ENCODE data around the gene TDRKH.
A peak's percentile ranks its signal among the peaks of the same experiment; 100 is the strongest.
"Not testable (repeated sequence)": the region's sequence is repeated elsewhere in the genome, so short reads cannot be mapped to it uniquely, and the experiment has no call there.

The TDRKH gene

DNA sequence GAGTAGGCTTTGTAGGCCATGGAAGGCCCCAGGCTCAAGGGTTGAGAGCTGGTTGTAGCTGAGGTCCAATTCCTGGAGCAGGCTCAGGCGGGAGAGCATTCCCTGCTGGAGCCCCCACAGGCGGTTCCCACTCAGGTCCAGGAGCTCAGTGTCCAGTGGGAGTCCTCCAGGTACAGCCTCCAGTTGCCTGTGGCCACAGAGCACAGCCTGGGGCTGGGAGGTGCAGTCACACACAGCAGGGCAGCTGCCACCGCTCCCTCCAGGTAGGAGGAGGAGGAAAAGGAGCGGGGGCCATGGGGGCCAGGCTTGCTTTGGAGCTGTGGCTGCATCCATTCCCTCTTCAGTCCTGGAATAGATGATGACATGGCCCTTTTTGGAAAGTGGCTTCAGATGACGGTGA is 12.1 kb upstream of the TDRKH start:
- Mint-ChIP-seq H3K4me3 (no peak overlapping the region), H3K9me3 (no peaks in the 10 kb centered on the region), H3K27ac (no peak overlapping the region), H3K4me1 (no peaks in the 10 kb centered on the region), H3K36me3 (peaks cover 2% of the 10 kb centered on the region), H3K27me3 (peaks cover 8% of the 10 kb centered on the region)
- ATAC-seq (ENCODE audit: low read depth) (no peak), DNase-seq (ENCODE audit: low spot score in 2 of 2) (no peak)

DNA sequence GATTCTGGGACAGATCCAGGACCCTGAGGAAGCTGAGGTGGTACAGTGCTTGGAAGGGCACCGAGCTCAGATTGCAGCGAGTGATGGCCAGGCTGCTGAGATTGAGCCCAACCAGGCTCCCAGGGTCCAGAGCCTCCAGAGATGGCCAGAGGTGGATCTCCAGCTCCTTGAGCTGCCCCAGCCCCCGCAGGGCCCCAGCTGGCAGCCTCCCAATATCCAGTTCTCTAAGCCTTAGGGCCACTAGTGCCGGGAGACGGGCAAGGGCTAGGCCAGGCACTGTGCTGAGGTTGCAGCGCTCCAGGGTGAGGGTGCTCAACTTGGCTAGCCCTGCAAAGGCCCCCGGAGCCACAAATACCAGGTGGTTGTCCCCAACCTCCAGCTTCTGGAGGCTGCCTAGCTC is 11.5 kb upstream of the TDRKH start:
- Mint-ChIP-seq H3K27me3 (peaks cover 8% of the 10 kb centered on the region), H3K27ac (no peak overlapping the region), H3K36me3 (peaks cover 2% of the 10 kb centered on the region), H3K4me1 (no peaks in the 10 kb centered on the region), H3K9me3 (no peaks in the 10 kb centered on the region), H3K4me3 (no peak overlapping the region)
- ATAC-seq (ENCODE audit: low read depth) (no peak), DNase-seq (ENCODE audit: low spot score in 2 of 2) (no peak)

DNA sequence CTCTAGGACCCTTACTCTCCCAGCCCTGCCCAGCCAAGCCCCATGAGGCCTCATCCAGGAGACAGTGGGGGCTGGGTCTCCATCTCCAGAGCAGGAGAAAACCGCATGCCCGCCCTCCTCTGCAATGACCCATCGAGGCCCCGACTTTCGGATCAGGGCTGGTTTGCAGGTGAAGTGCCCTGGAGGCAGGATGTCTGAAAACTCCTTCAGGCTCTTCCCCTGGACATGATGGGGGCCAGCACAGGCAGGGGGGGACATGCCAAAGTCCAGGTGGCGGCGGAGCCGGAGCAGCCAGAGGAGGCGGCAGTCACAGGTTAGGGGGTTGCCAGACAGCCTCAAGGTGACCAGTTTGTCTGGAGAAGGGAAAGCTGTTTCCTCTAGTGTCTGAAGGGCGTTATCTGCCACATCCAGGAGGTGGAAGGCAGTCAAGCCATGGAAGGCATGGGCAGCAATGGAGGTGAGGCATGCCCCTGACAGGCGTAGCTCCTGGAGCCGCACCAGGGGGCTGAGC is 11.1 kb upstream of the TDRKH start:
- H3K9me3 Mint-ChIP-seq = no peaks in the 10 kb centered on the region
- H3K4me3 Mint-ChIP-seq = no peak overlapping the region
- H3K27me3 Mint-ChIP-seq = peaks cover 8% of the 10 kb centered on the region
- H3K4me1 Mint-ChIP-seq = no peaks in the 10 kb centered on the region
- peaks cover 2% of the 10 kb centered on the region for H3K36me3 Mint-ChIP-seq
- no peak for DNase-seq (ENCODE audit: low spot score in 2 of 2)
- no peak for ATAC-seq (ENCODE audit: low read depth)
- no peak overlapping the region for H3K27ac Mint-ChIP-seq

DNA sequence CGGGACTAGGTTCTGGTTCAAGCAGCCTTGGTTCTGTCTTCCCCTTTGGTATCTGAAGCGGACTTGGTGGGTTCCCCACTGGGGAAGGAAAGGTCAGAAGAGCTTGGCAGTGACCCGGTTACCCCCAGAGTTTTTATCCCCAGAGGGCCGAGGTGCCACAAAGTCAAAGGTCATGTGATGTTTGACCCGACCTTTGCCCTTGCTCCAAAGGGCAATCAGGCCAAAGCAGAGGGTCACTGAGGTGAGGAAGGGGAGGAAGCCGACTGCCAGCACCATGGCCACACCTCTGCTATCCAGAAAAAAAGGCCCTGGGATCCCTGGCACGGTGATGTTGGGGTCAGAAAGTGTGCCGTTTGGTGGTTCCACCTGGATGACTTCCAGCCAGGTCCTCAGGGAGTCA is 10.5 kb upstream of the TDRKH start:
- Mint-ChIP-seq H3K4me1 (no peaks in the 10 kb centered on the region), H3K9me3 (no peaks in the 10 kb centered on the region), H3K27me3 (peaks cover 8% of the 10 kb centered on the region), H3K27ac (no peak overlapping the region), H3K4me3 (no peak overlapping the region), H3K36me3 (peaks cover 2% of the 10 kb centered on the region)
- no peak for DNase-seq (ENCODE audit: low spot score in 2 of 2)
- ATAC-seq (ENCODE audit: low read depth) = no peak

DNA sequence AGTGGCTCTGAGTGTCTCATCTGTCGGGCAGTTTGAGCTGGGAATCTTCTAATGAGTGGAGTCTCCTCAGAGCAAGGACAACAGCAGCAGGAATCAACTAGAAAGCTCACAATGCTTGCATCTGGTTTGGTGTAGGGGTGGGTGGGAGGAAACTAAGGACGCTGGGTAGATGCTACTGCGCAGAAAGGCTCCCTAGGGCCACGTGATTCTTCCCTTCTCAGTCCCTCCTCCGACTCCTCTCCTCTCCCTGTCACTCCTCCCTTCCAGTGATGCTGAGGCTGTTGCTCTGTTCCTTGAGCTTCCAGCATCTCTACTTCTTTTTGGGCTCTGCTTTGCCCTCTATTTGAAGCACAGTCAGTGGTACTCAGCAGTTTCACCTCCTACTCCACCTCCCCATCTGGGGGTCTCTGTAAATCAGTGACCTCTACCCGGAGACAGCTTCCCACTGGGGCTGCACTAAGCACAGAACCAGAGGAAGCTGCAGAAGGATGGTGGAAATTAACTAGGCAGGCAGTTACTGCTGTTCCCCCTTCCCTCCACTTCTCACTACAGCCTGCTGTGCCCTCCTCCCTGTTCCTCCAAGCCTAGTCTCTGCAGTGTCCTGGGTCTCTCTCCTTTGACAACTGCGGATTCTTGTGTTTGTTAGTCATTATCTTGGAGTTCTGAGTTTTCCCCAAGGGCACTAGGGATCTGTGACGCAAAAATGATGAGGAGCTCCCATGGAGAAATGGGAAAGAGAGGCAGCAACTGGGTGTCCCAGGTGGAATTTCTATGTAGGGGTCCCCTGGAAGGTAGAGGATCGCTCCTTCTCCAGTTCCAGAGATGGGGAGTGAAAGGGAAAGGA is 9.1 kb upstream of the TDRKH start:
- Mint-ChIP-seq H3K4me3 (no peak overlapping the region), H3K9me3 (no peaks in the 10 kb centered on the region), H3K27ac (no peak overlapping the region), H3K27me3 (peaks cover 8% of the 10 kb centered on the region), H3K4me1 (no peaks in the 10 kb centered on the region), H3K36me3 (peaks cover 3% of the 10 kb centered on the region)
- DNase-seq (ENCODE audit: low spot score in 2 of 2) = no peak
- ATAC-seq (ENCODE audit: low read depth) = no peak

- no peak overlapping the region for H3K27ac Mint-ChIP-seq
- H3K4me1 Mint-ChIP-seq = no peaks in the 10 kb centered on the region
- DNase-seq (ENCODE audit: low spot score in 2 of 2) = no peak
- H3K27me3 Mint-ChIP-seq = peaks cover 8% of the 10 kb centered on the region
- H3K4me3 Mint-ChIP-seq = no peak overlapping the region
- peaks cover 6% of the 10 kb centered on the region for H3K36me3 Mint-ChIP-seq
- no peak for ATAC-seq (ENCODE audit: low read depth)
- no peaks in the 10 kb centered on the region for H3K9me3 Mint-ChIP-seq
Observed at GRCh38 chr1:151798571-151798970, 8.3 kb upstream of the TDRKH start.

DNA sequence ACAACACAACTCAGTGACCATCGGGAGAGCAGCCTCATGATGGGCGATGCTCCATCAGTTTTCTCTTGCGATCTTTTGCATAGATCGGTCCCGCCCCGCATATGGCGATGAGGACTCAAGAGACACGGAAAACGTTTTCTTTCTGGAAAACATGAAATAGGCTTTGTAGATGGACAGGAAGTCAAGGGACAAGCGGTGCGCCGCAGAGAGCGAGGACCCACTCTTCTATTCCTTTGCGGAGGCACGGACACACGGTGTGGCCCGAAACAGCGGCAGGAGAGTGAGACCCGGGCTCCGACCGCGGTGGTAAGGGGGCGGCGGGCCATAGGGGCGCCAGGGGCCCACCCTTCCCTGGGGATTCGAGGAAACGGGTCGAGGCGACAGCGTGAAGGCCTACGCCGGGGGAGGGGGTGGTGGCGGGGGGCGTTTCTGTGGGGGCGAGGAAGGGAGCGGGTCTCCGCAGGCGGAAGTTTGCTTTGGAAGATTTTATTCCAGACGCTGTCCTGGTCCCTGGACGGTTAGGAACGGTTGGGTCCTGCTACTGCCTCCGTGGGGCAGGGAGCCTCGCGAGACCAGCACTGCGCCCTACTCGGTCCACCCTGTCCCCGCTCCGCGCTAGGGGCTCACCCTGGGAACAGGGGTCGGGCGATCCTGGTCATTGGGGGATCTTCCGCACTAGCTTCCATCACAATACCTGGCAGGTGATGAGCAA is 796 bp upstream of the TDRKH start:
- ATAC-seq (ENCODE audit: low read depth) = no peak
- H3K36me3 Mint-ChIP-seq = peaks cover 3% of the 10 kb centered on the region
- peak overlapping the region; percentile 95 for H3K4me3 Mint-ChIP-seq
- no peaks in the 10 kb centered on the region for H3K27me3 Mint-ChIP-seq
- no peak for DNase-seq (ENCODE audit: low spot score in 2 of 2)
- peaks cover 7% of the 10 kb centered on the region for H3K4me1 Mint-ChIP-seq
- H3K27ac Mint-ChIP-seq = peak overlapping the region; percentile 91
- H3K9me3 Mint-ChIP-seq = no peaks in the 10 kb centered on the region

- Mint-ChIP-seq H3K9me3 (no peaks in the 10 kb centered on the region), H3K4me1 (peaks cover 7% of the 10 kb centered on the region), H3K36me3 (no peaks in the 10 kb centered on the region), H3K27ac (no peak overlapping the region), H3K4me3 (no peak overlapping the region), H3K27me3 (no peaks in the 10 kb centered on the region)
- no peak for ATAC-seq (ENCODE audit: low read depth)
- no peak for DNase-seq (ENCODE audit: low spot score in 2 of 2)
Observed at GRCh38 chr1:151787689-151788088, 2.6 kb downstream of the TDRKH start.

- Mint-ChIP-seq H3K36me3 (peaks cover 7% of the 10 kb centered on the region), H3K27me3 (no peaks in the 10 kb centered on the region), H3K4me3 (no peak overlapping the region), H3K9me3 (no peaks in the 10 kb centered on the region), H3K27ac (no peak overlapping the region), H3K4me1 (no peaks in the 10 kb centered on the region)
- ATAC-seq (ENCODE audit: low read depth) (no peak), DNase-seq (ENCODE audit: low spot score in 2 of 2) (no peak)
Observed at GRCh38 chr1:151783796-151784195, 6.5 kb downstream of the TDRKH start.

- DNase-seq (ENCODE audit: low spot score in 2 of 2) (no peak), ATAC-seq (ENCODE audit: low read depth) (no peak)
- Mint-ChIP-seq H3K4me1 (no peaks in the 10 kb centered on the region), H3K9me3 (no peaks in the 10 kb centered on the region), H3K27ac (no peak overlapping the region), H3K4me3 (no peak overlapping the region), H3K36me3 (peaks cover 14% of the 10 kb centered on the region), H3K27me3 (no peaks in the 10 kb centered on the region)
Observed at GRCh38 chr1:151782741-151783140, 7.6 kb downstream of the TDRKH start.

DNA sequence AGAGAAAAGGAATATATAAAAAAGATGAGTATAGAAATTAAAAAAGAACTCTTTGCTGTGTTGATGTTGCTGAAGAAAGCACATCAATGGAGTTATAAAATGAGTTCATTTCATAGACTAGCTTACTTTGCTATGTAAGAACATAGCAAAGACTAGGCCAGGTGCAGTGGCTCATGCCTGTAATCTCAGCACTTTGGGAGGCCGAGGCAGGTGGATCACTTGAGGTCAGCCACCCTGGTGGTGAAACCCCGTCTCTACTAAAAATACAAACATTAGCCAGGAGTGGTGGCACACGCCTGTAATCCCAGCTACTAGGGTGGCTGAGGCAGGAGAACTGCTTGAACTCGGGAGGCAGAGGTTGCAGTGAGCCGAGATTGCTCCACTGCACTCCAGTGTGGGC is 8.3 kb downstream of the TDRKH start:
- not testable (repeated sequence) for H3K27ac Mint-ChIP-seq; H3K4me1 Mint-ChIP-seq; ATAC-seq (ENCODE audit: low read depth); H3K9me3 Mint-ChIP-seq; DNase-seq (ENCODE audit: low spot score in 2 of 2); H3K4me3 Mint-ChIP-seq; H3K27me3 Mint-ChIP-seq
- H3K36me3 Mint-ChIP-seq = peaks cover 14% of the 10 kb centered on the region

DNA sequence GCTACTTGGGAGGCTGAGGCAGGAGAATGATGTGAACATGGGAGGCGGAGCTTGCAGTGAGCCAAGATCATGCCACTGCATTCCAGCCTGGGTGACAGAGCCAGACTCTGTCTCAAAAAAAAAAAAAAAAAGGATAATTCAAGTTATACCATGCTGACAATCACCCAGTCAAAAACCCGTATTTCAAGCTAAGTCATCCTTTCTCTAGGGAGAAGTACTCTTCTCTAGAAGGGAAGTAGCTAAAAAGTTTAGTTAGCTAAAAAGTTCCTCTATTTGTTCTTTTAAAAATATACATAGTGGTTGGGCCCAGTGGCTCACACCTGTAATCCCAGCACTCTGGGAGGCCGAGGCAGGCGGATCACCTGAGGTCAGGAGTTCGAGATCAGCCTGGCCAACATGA is 9.6 kb downstream of the TDRKH start:
- not testable (repeated sequence) for ATAC-seq (ENCODE audit: low read depth); H3K4me1 Mint-ChIP-seq; H3K27ac Mint-ChIP-seq; DNase-seq (ENCODE audit: low spot score in 2 of 2); H3K27me3 Mint-ChIP-seq; H3K9me3 Mint-ChIP-seq; H3K4me3 Mint-ChIP-seq
- peaks cover 23% of the 10 kb centered on the region for H3K36me3 Mint-ChIP-seq

DNA sequence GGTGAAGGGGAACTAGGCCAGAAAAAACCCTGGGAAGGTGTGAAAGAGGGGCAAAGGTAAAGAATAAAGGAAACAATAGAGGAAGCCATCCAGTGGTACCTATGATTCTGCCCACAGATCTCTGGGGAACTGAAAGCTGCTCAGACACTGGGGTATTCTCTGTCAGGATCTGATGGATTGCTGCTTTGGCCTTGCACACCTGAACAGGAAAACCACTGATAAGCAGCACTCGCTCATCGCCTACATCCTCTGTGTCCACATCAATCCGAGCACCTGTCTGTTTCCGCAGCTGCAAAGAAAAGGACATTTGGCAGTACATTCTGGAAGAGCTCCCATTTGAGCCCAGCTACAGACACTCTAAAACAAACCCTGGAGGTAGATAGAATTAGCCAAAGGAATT is 10.4 kb downstream of the TDRKH start:
- peaks cover 30% of the 10 kb centered on the region for H3K36me3 Mint-ChIP-seq
- no peak overlapping the region for H3K27ac Mint-ChIP-seq

DNA sequence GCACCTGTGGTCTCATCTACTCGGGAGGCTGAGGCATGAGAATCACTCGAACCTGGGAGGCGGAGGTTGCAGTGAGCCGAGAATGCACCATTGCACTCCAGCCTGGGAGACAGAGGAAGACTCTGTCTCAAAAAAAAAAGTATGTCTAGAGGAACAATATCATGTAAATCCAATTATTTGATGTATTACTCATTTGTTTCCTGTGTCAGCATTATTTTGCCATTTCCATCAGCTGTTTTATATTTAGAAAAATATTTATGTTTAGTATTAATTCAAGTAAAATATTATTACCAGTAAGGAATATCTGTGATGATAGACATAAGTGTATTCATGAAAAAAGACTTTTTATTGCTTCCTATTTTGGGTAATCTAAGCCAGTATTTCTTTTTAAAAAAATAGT is 13.0 kb downstream of the TDRKH start:
- no peak overlapping the region for H3K4me3 Mint-ChIP-seq
- no peaks in the 10 kb centered on the region for H3K27me3 Mint-ChIP-seq
- no peaks in the 10 kb centered on the region for H3K4me1 Mint-ChIP-seq
- DNase-seq (ENCODE audit: low spot score in 2 of 2) = no peak
- H3K9me3 Mint-ChIP-seq = no peaks in the 10 kb centered on the region
- no peak for ATAC-seq (ENCODE audit: low read depth)
- H3K27ac Mint-ChIP-seq = no peak overlapping the region
- H3K36me3 Mint-ChIP-seq = peaks cover 36% of the 10 kb centered on the region

More for the DNA sequence above, 10.4 kb downstream of the TDRKH start:
- ATAC-seq (ENCODE audit: low read depth) = no peak
- no peaks in the 10 kb centered on the region for H3K9me3 Mint-ChIP-seq
- H3K27me3 Mint-ChIP-seq = no peaks in the 10 kb centered on the region
- no peak for DNase-seq (ENCODE audit: low spot score in 2 of 2)
- H3K4me1 Mint-ChIP-seq = no peaks in the 10 kb centered on the region
- H3K4me3 Mint-ChIP-seq = no peak overlapping the region

All from memory B cell (primary cell).